Activated CD4-positive, alpha-beta T cell treated with anti-CD3 and anti-CD28 coated beads, Interleukin-2, amount 50 U/mL, for 4 hours (primary cell): ENCODE results near the gene LAMA5.

Experiments used
- DNase-seq, 2 experiments: peaks; one replicate each; pipeline ENCODE4 v3.0.0-alpha.2; 2020

Gene LAMA5

GRCh38 chr20:62310757-62311121 lies 56.4 kb downstream of the LAMA5 start:
- DNase-seq = no peak

DNA sequence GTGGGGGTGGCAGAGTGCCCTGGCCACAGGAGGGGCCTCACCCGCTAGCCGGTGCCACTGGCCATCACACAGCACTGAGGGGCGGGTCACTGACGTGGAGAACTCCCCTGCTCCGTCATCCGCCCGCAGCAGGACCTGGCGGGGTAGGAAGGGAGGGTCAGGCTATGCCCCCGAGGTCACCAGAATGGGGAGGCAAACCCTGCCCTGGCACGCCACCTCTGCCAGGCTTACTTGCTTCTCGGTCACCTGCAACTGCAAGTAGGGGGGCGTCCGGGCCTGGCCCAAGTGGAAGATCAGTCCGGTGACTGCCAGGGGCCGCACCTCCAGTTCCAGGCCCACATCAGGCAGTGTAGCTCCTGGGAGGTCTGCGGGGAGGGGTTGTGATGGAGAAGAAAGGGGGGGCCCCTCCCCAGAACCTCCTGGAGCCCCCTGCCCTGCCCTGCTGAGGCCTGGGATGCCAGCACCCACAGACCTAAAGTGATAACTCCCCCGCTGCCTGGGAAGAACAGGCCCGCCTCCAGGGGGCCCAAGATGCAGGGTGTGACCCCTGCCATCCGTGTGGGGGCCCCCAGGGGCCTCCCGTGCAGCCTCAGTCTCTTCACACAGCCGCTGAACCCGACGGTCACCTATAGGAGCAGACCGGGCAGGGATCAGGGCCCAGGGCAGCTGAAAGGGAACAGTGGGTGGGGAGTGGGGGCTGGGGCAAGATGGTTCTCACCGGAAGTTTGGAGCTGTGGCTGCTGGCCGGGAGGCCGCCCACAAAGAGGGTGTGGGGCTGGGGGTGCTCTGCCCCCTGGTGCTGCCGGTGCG lies 57.0 kb downstream of the LAMA5 start:
- DNase-seq = no peak

DNA sequence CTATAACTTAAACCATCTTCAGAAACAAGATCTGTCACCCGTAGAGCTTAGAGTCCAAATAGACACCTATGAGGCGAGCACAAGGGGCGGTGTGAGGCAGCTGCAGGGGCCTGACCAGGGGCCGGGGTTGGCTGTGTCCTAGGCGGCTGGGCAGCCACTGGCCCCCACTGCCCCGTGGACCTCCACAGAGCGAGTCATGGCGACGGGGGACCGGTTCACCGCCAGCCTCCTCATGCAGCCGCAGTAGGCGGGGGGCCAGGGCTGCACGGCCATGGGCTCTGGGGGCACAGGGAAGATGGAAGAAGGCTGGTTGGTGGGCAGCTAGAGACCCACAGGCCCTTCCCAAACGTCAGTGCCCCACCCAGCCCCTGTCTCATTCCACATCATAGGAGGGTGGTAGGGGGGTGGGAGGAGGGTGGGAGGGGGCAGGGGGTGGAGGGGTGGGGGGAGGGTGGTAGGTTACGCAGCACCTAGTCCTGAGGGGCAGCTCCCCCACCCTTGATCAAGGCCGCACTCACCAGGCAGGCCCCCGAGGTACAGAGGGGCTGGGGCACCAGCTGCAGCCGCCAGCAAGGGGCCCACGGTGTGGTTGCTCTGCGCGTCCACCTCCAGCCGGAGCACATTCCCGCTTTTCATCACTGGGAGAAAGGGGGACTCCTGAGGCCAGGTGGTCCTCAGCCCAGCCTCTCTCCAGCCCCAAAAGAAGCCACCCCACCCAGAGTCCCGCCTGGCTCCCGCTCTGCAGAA lies 57.7 kb downstream of the LAMA5 start:
- DNase-seq = no peak

DNA sequence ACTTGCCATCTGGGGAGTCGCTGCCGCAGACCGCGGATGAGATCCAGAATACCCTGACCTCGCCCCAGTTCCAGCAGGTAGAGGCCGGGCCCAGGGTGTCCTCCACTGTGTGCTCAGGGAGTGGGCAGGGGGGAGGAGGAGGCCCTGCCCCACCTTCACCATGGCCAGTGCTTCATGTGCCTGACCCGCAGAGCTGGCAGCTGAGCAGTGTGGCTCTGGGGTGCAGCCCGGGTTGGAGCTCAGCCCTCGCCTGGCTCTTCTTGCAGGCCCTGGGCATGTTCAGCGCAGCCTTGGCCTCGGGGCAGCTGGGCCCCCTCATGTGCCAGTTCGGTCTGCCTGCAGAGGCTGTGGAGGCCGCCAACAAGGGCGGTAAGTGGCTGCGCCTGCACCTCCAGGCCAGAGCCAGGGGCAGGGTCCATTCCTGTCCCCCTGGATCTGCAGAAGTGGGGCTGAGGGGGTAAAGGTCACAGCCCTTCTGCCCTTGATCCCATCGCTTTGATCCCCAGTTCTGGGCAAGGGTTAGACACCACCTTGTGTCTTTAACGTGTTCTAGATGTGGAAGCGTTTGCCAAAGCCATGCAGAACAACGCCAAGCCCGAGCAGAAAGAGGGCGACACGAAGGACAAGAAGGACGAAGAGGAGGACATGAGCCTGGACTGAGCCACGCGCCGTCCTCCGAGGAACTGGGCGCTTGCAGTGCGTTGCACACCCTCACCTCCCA lies 58.9 kb downstream of the LAMA5 start:
- DNase-seq = no peak

GRCh38 chr20:62307226-62308101 lies 59.6 kb downstream of the LAMA5 start:
- DNase-seq = no peak

DNA sequence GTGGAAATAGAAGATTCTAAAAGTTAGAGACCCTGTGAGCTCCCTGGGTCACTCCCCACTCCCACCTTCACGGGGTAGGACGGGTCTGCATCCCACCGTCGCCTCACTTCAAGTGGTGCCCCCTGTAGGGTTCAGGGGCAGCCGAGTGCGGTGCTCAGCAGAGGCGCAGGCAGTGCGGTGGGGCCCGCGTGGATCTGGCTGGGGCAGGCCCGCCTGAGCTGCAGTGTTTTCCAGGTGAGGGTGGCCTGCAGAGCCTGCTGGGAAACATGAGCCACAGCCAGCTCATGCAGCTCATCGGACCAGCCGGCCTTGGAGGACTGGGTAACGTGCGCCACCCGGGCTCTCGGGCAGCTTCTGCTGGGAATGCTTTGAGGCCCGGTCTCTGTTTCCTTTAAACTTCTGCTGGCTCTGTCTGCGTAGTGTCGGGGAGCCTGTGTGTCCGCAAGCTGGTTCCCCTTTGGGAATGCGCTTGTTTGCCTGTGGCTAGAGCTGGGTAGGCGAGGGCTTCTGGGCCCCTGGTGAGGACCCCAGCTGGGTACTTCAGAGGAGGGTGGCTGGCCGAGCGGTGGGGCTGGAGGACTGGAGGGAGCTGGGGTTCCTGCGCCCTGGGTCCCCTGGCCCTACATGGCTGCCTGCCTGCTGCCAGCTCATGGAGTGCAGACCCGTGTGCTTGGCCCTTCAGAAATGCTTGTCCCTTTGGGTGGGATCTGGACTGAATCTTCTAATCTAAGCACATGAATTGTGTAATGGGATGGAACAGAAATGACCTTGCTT lies 60.5 kb downstream of the LAMA5 start:
- no peak for DNase-seq

- no peak for DNase-seq
These were observed 61.2 kb downstream of the LAMA5 start for GRCh38 chr20:62305765-62306413.

- no peak for DNase-seq
These were observed 61.9 kb downstream of the LAMA5 start for GRCh38 chr20:62305149-62305764.

DNA sequence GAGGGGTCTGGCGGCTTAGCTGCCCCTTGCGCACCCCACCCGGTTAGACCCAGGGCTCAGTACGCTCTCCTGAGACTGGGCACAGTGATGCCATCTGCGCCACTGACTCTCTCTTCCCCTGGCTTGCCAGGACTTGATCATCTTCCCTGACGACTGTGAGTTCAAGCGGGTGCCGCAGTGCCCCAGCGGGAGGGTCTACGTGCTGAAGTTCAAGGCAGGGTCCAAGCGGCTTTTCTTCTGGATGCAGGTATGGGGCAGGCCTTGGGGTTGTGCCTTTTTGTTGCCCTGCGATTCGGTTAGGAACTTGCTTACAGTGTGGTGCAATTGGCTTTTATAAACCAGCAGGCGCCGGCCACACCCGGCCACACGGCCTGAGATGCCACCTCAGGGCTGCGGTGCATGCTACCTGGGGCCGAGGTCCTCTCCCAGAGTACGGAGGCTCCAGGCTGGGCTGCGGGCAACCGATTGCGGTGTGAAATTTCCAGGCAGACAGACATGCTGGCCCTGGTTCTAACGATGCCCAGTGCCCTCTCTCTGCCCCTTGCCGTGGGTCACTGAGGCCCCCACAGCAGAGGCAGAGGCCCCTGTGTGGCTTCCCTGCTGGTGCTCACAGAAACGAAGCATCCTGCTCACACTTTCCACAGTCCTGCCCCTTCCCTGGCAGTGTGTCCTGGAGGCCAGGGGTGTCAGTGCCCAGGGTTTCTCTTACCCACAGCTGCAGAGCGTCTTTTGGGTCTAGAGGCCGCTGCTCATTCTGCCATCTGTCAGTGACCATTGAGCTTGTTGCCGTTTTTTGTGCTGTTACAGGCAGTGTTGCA lies 62.6 kb downstream of the LAMA5 start:
- DNase-seq = no peak

- no peak for DNase-seq
These were observed 63.5 kb downstream of the LAMA5 start for GRCh38 chr20:62303340-62304226.

GRCh38 chr20:62303062-62303339 lies 64.1 kb downstream of the LAMA5 start:
- DNase-seq = no peak

GRCh38 chr20:62302341-62303061 lies 64.6 kb downstream of the LAMA5 start, which contains the start of gene ADRM1:
ADRM1 (plus strand) TSS chr20:62302997; CDS start chr20:62303569, 572 bp downstream.
- peak; percentile 93 to 95 for DNase-seq

- DNase-seq = peak; percentile 83 to 85
These were observed 65.3 kb downstream of the LAMA5 start for GRCh38 chr20:62301773-62302340.

GRCh38 chr20:62301111-62301668 lies 65.9 kb downstream of the LAMA5 start:
- no peak for DNase-seq

- no peak for DNase-seq
These were observed 66.8 kb downstream of the LAMA5 start for GRCh38 chr20:62300319-62300718.

DNA sequence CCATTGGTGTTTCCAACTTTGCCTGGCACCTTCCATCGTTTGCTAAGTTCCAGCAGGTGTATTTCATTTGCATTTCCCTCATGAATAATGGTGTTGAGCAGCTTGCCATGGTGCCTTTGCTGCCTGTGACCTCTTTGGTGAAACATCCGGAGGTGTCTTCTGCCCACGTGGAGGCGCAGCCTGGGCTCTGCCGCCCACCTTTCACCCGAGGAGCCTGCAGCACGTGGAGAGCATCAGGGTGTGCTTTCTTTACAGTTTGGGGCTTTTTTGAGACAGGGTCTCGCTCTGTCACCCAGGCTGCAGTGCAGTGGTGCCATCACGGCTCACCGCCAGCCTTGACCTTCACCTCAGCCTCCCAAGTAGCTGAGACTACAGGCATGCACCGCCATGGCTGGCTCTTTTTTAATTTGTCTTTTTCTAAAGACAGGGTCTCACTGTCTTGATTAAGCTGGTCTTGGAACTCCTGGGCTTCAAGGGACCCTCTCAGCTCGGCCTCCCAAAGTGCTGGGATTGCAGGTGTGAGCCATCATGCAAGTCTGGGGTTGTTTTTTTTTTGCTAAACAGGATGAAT lies 67.4 kb downstream of the LAMA5 start:
- DNase-seq = no peak

- no peak for DNase-seq
These were observed 68.4 kb downstream of the LAMA5 start for GRCh38 chr20:62298577-62299249.
